SK-N-SH (cell line): ENCODE data around the gene UCN2. TPM values are rescaled to one million over a fixed set of nuclear protein-coding genes. Genes with fewer than 3 reads are reported as not detected.

Experiments used
- CTCF ChIA-PET: fragments of 300-600, 350-600 bp; formaldehyde crosslinking; extraction: SDS; loops from one replicate; lab custom pipeline; 2021; lab: Yijun Ruan, JAX
- POLR2A ChIA-PET: fragments of 350-600 bp; sonication (Branson Sonifier 250); formaldehyde crosslinking; extraction: SDS; loops from one replicate; lab custom pipeline; 2020; ENCODE audit warnings: antibody characterized with exemption, inconsistent platforms; lab: Yijun Ruan, JAX
- DNase-seq: peaks from one replicate; pipeline ENCODE4 v3.0.0; 2012
- H2AFZ ChIP-seq: fragments of 200-600 bp; sonication (generic); 2 replicates; pipeline ENCODE4 v1.8.1; 2016; ENCODE audit warnings: antibody characterized with exemption, mild to moderate bottlenecking, low read depth
- H3F3A ChIP-seq: fragments of 200-600 bp; sonication (generic); replicated peaks from 2 replicates; pipeline ENCODE3; 2016; ENCODE audit warnings: antibody characterized with exemption, mild to moderate bottlenecking; ENCODE audit not compliant: insufficient read depth
- H3K27ac ChIP-seq, 2 experiments: fragments of 200-500 bp in 1 of 2; fragments of 200-600 bp in 1 of 2; sonication (Bioruptor generic) in 1 of 2; sonication (generic), shearing (Covaris generic) in 1 of 2; 2 replicates each; pipeline versions ENCODE4 v1.5.1 to v1.6.1; 2014 to 2016; ENCODE audit warnings: low read depth in 2 of 2, inconsistent platforms in 1 of 2, low read length in 1 of 2, mild to moderate bottlenecking in 1 of 2, mixed read lengths in 1 of 2
- H3K27me3 ChIP-seq: fragments of 200-600 bp; sonication (generic), shearing (Covaris generic); 2 replicates; pipeline ENCODE4 v1.6.1; 2016; ENCODE audit warnings: mixed run types; ENCODE audit not compliant: insufficient read depth
- H3K36me3 ChIP-seq, 2 experiments: fragments of 200-500 bp in 1 of 2; fragments of 200-600 bp in 1 of 2; sonication (Bioruptor generic) in 1 of 2; sonication (generic) in 1 of 2; replicated peaks in 1 of 2; 2 replicates each; pipeline versions ENCODE3 to v1.5.1; 2014 to 2016; ENCODE audit warnings: low read length in 1 of 2, mild to moderate bottlenecking in 1 of 2; ENCODE audit not compliant: insufficient read depth in 2 of 2, control insufficient read depth in 1 of 2
- H3K4me1 ChIP-seq, 2 experiments: fragments of 200-500 bp in 1 of 2; fragments of 200-600 bp in 1 of 2; sonication (Bioruptor generic) in 1 of 2; sonication (generic), shearing (Covaris generic) in 1 of 2; 2 replicates each; pipeline versions ENCODE4 v1.5.1 to v1.6.1; 2014 to 2016; ENCODE audit warnings: low read depth in 1 of 2, low read length in 1 of 2, mixed run types in 1 of 2; ENCODE audit not compliant: insufficient read depth in 2 of 2, control insufficient read depth in 1 of 2
- H3K4me2 ChIP-seq: fragments of 200-600 bp; sonication (generic), shearing (Covaris generic); 2 replicates; pipeline ENCODE4 v1.6.1; 2017; ENCODE audit warnings: mixed run types
- H3K4me3 ChIP-seq, 2 experiments: fragments of 200-500 bp in 1 of 2; fragments of 200-600 bp in 1 of 2; sonication (Bioruptor generic) in 1 of 2; sonication (generic), shearing (Covaris generic) in 1 of 2; 2 replicates each; pipeline versions ENCODE4 v1.5.1 to v1.8.1; 2014 to 2016; ENCODE audit warnings: low read depth in 2 of 2, inconsistent platforms in 1 of 2, low read length in 1 of 2, mild to moderate bottlenecking in 1 of 2, mixed read lengths in 1 of 2, moderate library complexity in 1 of 2
- H3K79me2 ChIP-seq: fragments of 200-600 bp; sonication (generic); 2 replicates; pipeline ENCODE4 v1.8.1; 2017; ENCODE audit warnings: mild to moderate bottlenecking; ENCODE audit not compliant: insufficient read depth
- H3K9ac ChIP-seq: fragments of 200-600 bp; sonication (generic); 2 replicates; pipeline ENCODE4 v1.6.1; 2017; ENCODE audit warnings: mixed run types
- H3K9me2 ChIP-seq: fragments of 200-600 bp; sonication (generic); 2 replicates; pipeline ENCODE4 v1.6.1; 2017; ENCODE audit warnings: mixed run types
- H3K9me3 ChIP-seq: fragments of 200-600 bp; sonication (generic); 2 replicates; pipeline ENCODE4 v1.6.1; 2017; ENCODE audit warnings: mixed run types, mild to moderate bottlenecking, moderate library complexity
- H4K20me1 ChIP-seq: fragments of 200-600 bp; sonication (generic); 2 replicates; pipeline ENCODE4 v1.6.1; 2017; ENCODE audit warnings: mild to moderate bottlenecking, mixed run types; ENCODE audit not compliant: insufficient read depth
- ELF1 ChIP-seq: IDR thresholded peaks from 2 replicates; pipeline ENCODE4 v1.4.0; 2012
- FOXM1 ChIP-seq: IDR thresholded peaks from 2 replicates; pipeline ENCODE4 v1.4.0; 2012; ENCODE audit warnings: low read depth, mild to moderate bottlenecking
- GATA2 ChIP-seq: sonication (generic); formaldehyde crosslinking; IDR thresholded peaks from 2 replicates; pipeline ENCODE4 v1.5.0; 2020; ENCODE audit warnings: mild to moderate bottlenecking, missing genetic modification reagents
- MXI1 ChIP-seq: IDR thresholded peaks from 2 replicates; pipeline ENCODE4 v1.6.1; 2012; ENCODE audit warnings: mild to moderate bottlenecking, low read depth, low read length, improper control_type of control experiment
- TCF12 ChIP-seq: IDR thresholded peaks from 2 replicates; pipeline ENCODE4 v1.4.0; 2012
- USF1 ChIP-seq: IDR thresholded peaks from 2 replicates; pipeline ENCODE4 v1.4.0; 2012; ENCODE audit warnings: low read depth, borderline replicate concordance
- WGBS: methylation state at CpG from one replicate; pipeline ENCODE4 v1.1.6; 2017; ENCODE audit warnings: low lambda C conversion rate; 5-methylcytosine and 5-hydroxymethylcytosine counted together
- polyA plus RNA-seq, 3 experiments: library from polyadenylated mRNA; depleted of rRNA; stranded (reverse); fragments of >200 nt; gene quantifications; 2 replicates each; pipeline ENCODE4 v1.2.3, GENCODE V29; 2012
- TF ChIP-seq, protein P1 (sequence below): IDR thresholded peaks from 2 replicates; pipeline ENCODE4 v1.4.0; 2012; ENCODE audit warnings: low read depth, borderline replicate concordance
- TF ChIP-seq, protein P2 (sequence below): fragments of 150-350 bp; IDR thresholded peaks from 2 replicates; pipeline ENCODE4 v1.6.1; 2017; ENCODE audit warnings: antibody characterized with exemption, low read length, low read depth, borderline replicate concordance
- TF ChIP-seq, protein P3 (sequence below): IDR thresholded peaks from 2 replicates; pipeline ENCODE4 v1.4.0; 2012; ENCODE audit warnings: low read depth

Gene UCN2
- polyA plus RNA-seq, 1 of the 3 experiments (the other 2 are of a cell fraction), result 0.69 TPM

DNA sequence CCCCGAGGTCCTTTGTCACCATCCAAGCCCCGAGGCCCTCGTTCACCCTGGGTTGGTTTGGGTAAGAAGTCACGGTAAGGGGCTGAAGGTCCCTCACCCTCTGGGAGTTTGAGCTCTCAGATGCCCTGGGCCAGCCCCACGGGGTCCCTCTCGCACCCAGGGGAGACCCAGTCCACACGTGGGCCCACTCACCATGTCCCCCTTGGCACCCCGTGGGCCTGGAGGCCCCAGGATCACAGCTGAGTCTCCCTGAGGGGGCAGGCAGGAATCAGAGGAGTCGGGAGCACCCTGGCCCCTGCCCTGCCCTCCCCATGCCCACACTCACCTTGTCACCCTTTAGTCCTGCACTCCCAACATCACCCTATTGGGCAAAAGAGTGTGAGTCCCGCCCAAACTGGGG lies 5.8 kb upstream of the UCN2 start:
- Histone ChIP-seq H3K4me1 (peaks cover 17 to 21% of the 10 kb centered on the region in 2 experiments; a peak in 3 of 4 replicates), H3K36me3 (no peaks in the 10 kb centered on the region), H3K4me3 (no peak overlapping the region), H3K9me3 (no peaks in the 10 kb centered on the region), H2AFZ (no peak overlapping the region), H3K4me2 (no peak overlapping the region), H4K20me1 (no peaks in the 10 kb centered on the region), H3K79me2 (no peaks in the 10 kb centered on the region), H3K9ac (no peak overlapping the region), H3K27me3 (no peaks in the 10 kb centered on the region), H3K27ac (no peak overlapping the region), H3F3A (peaks cover 3% of the 10 kb centered on the region), H3K9me2 (no peaks in the 10 kb centered on the region)
- ChIA-PET CTCF (no interaction called here), POLR2A (no interaction called here)
- TF ChIP-seq, protein P1, sequence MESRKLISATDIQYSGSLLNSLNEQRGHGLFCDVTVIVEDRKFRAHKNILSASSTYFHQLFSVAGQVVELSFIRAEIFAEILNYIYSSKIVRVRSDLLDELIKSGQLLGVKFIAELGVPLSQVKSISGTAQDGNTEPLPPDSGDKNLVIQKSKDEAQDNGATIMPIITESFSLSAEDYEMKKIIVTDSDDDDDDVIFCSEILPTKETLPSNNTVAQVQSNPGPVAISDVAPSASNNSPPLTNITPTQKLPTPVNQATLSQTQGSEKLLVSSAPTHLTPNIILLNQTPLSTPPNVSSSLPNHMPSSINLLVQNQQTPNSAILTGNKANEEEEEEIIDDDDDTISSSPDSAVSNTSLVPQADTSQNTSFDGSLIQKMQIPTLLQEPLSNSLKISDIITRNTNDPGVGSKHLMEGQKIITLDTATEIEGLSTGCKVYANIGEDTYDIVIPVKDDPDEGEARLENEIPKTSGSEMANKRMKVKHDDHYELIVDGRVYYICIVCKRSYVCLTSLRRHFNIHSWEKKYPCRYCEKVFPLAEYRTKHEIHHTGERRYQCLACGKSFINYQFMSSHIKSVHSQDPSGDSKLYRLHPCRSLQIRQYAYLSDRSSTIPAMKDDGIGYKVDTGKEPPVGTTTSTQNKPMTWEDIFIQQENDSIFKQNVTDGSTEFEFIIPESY, result no peak
- TF ChIP-seq MXI1 (no peak), USF1 (no peak)
- TF ChIP-seq, protein P2, sequence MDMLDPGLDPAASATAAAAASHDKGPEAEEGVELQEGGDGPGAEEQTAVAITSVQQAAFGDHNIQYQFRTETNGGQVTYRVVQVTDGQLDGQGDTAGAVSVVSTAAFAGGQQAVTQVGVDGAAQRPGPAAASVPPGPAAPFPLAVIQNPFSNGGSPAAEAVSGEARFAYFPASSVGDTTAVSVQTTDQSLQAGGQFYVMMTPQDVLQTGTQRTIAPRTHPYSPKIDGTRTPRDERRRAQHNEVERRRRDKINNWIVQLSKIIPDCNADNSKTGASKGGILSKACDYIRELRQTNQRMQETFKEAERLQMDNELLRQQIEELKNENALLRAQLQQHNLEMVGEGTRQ, result no peak
- DNase-seq, result no peak
- WGBS, result 89% methylated on average over 7 of the region's 10 CpGs

DNA sequence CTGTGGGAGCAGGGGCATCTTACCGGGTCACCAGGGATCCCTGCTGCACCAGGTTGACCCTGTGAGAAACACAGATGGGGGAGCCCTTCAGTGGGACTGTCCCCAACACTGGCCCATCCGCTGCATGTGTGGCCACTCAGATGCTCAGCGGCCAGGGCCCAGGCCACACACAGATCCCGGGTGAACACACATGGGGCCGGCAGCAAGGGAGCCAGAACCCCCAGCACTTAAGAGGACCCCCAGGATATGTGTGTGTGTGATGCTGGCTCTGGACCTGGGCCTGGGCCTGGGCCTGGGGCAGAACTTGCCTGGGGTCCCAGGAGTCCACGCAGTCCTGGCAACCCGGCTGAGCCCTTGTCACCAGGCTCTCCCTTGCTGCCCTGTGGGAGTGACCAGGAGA lies 4.9 kb upstream of the UCN2 start:
- Histone ChIP-seq H3K79me2 (no peaks in the 10 kb centered on the region), H3K4me3 (no peak overlapping the region), H3K4me1 (peaks cover 26 to 31% of the 10 kb centered on the region in 2 experiments; a peak in 3 of 4 replicates), H3F3A (peaks cover 6% of the 10 kb centered on the region), H3K4me2 (no peak overlapping the region), H3K36me3 (no peaks in the 10 kb centered on the region), H3K27ac (no peak overlapping the region), H3K9me2 (no peaks in the 10 kb centered on the region), H3K27me3 (no peaks in the 10 kb centered on the region), H3K9ac (no peak overlapping the region), H2AFZ (no peak overlapping the region), H3K9me3 (no peaks in the 10 kb centered on the region), H4K20me1 (no peaks in the 10 kb centered on the region)
- TF ChIP-seq FOXM1 (no peak), TCF12 (no peak), GATA2 (CRISPR knock-in tag) (no peak), USF1 (no peak), ELF1 (no peak)
- TF ChIP-seq, protein P3, sequence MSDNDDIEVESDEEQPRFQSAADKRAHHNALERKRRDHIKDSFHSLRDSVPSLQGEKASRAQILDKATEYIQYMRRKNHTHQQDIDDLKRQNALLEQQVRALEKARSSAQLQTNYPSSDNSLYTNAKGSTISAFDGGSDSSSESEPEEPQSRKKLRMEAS, result no peak
- CTCF ChIA-PET, result no interaction called here
- POLR2A ChIA-PET, result no interaction called here
- DNase-seq, result no peak
- WGBS, result 100% methylated on average over 2 of the region's 7 CpGs
